ENCODE measurements around the gene MYO10. TPM values are rescaled to one million over a fixed set of nuclear protein-coding genes. Genes with fewer than 3 reads are reported as not detected.
A peak's percentile ranks its signal among the peaks of the same experiment; 100 is the strongest.

MYO10 gene
- total RNA-seq, 4 donors from 2014 or later, result 51.6 to 190 (median 72.9) TPM

- Histone ChIP-seq H3K4me3 (no peak overlapping the region), H3K9me3 (no peaks in the 10 kb centered on the region), H3K36me3 (no peaks in the 10 kb centered on the region), H3K27ac (no peak overlapping the region), H3K27me3 (no peaks in the 10 kb centered on the region), H3K4me1 (peaks cover 0 to 14% (median 5%) of the 10 kb centered on the region in 4 donors)
- TF ChIP-seq EP300 (IDR thresholded peaks at IDR 0.05; ENCODE audit: low read depth) (no peak), CTCF (IDR thresholded peaks at IDR 0.05) (no peak), POLR2A (IDR thresholded peaks at IDR 0.05) (no peak), POLR2AphosphoS5 (IDR thresholded peaks at IDR 0.05) (no peak)
- in situ Hi-C loops (cut with MboI; ENCODE audit: low pct_ligation_motif_present in 1 of 4, low pct_unique_long_range_greater_than_20kb in 1 of 4, low sequenced_read_pairs in 3 of 4), result no loop called here
- intact Hi-C loops (cut with DNase I; ENCODE audit: low total_unique reads), result loop anchor here (5.0 kb wide), 1 partner anchor 1526 kb away; no protein-coding TSS in a partner anchor
- no peak for DNase-seq
- 83 to 90% methylated on average over 4 to 7 of the region's 7 CpGs for WGBS, 2 donors (ENCODE audit: low coverage in 1 of 2)
Observed at GRCh38 chr5:16903480-16904300, 32.4 kb downstream of the MYO10 start.

- Histone ChIP-seq H3K9me3 (no peaks in the 10 kb centered on the region), H3K27me3 (no peaks in the 10 kb centered on the region), H3K4me3 (no peak overlapping the region), H3K36me3 (no peaks in the 10 kb centered on the region), H3K27ac (no peak overlapping the region), H3K4me1 (peaks cover 1 to 15% (median 7%) of the 10 kb centered on the region in 4 donors)
- TF ChIP-seq POLR2AphosphoS5 (IDR thresholded peaks at IDR 0.05), result peak in 1 of 3 donors; percentile 23
- TF ChIP-seq EP300 (IDR thresholded peaks at IDR 0.05; ENCODE audit: low read depth), result no peak
- no peak for DNase-seq
- intact Hi-C loops (cut with DNase I; ENCODE audit: low total_unique reads), result loop anchor here (5.0 kb wide), 1 partner anchor 1526 kb away; no protein-coding TSS in a partner anchor
- in situ Hi-C loops (cut with MboI; ENCODE audit: low pct_ligation_motif_present in 1 of 4, low pct_unique_long_range_greater_than_20kb in 1 of 4, low sequenced_read_pairs in 3 of 4), result no loop called here
- 59 to 71% methylated on average over 5 to 9 of the region's 9 CpGs for WGBS, 2 donors (ENCODE audit: low coverage in 1 of 2)
Observed at GRCh38 chr5:16902846-16903245, 33.2 kb downstream of the MYO10 start.

GRCh38 chr5:16901021-16901644 lies 35.0 kb downstream of the MYO10 start:
- Histone ChIP-seq H3K9me3 (no peaks in the 10 kb centered on the region), H3K4me3 (no peak overlapping the region), H3K4me1 (peaks cover 12 to 31% (median 24%) of the 10 kb centered on the region in 4 donors), H3K36me3 (no peaks in the 10 kb centered on the region), H3K27me3 (no peaks in the 10 kb centered on the region), H3K27ac (no peak overlapping the region)
- in situ Hi-C loops (cut with MboI; ENCODE audit: low pct_ligation_motif_present in 1 of 4, low pct_unique_long_range_greater_than_20kb in 1 of 4, low sequenced_read_pairs in 3 of 4), result no loop called here
- TF ChIP-seq EP300 (IDR thresholded peaks at IDR 0.05; ENCODE audit: low read depth), result no peak
- TF ChIP-seq CTCF (IDR thresholded peaks at IDR 0.05), result no peak
- no peak for TF ChIP-seq POLR2A (IDR thresholded peaks at IDR 0.05)
- no peak for TF ChIP-seq POLR2AphosphoS5 (IDR thresholded peaks at IDR 0.05)
- DNase-seq, result no peak
- intact Hi-C loops (cut with DNase I; ENCODE audit: low total_unique reads), result loop anchor here (5.0 kb wide), 1 partner anchor 1524 kb away; no protein-coding TSS in a partner anchor
- 79 to 87% methylated on average over 9 to 13 of the region's 13 CpGs for WGBS, 2 donors (ENCODE audit: low coverage in 1 of 2)

GRCh38 chr5:16899171-16899570 lies 36.9 kb downstream of the MYO10 start:
- no peak for DNase-seq
- H3K4me1 ChIP-seq, result peaks cover 12 to 48% (median 29%) of the 10 kb centered on the region in 4 donors
- H3K27ac ChIP-seq, result no peak overlapping the region
- no peak for TF ChIP-seq POLR2A (IDR thresholded peaks at IDR 0.05)
- TF ChIP-seq POLR2AphosphoS5 (IDR thresholded peaks at IDR 0.05), result no peak
- TF ChIP-seq CTCF (IDR thresholded peaks at IDR 0.05), result no peak
- TF ChIP-seq EP300 (IDR thresholded peaks at IDR 0.05; ENCODE audit: low read depth), result no peak
- intact Hi-C loops (cut with DNase I; ENCODE audit: low total_unique reads), result no loop called here
- H3K27me3 ChIP-seq, result no peaks in the 10 kb centered on the region
- no peak overlapping the region for H3K4me3 ChIP-seq
- no peaks in the 10 kb centered on the region for H3K36me3 ChIP-seq
- in situ Hi-C loops (cut with MboI; ENCODE audit: low pct_ligation_motif_present in 1 of 4, low pct_unique_long_range_greater_than_20kb in 1 of 4, low sequenced_read_pairs in 3 of 4), result no loop called here
- no peaks in the 10 kb centered on the region for H3K9me3 ChIP-seq
- 81 to 93% methylated on average over 3 to 12 of the region's 12 CpGs for WGBS, 2 donors (ENCODE audit: low coverage in 1 of 2)
